HG03460 (cell line): ENCODE results near the gene ARHGAP33.
A peak's percentile ranks its signal among the peaks of the same experiment; 100 is the strongest.

Experiments used
- ATAC-seq: cut with Tn5 transposase; IDR thresholded peaks from one replicate; pipeline ENCODE4 v1.9.1; 2021; ENCODE audit not compliant: unreplicated experiment

The ARHGAP33 gene, protein sequence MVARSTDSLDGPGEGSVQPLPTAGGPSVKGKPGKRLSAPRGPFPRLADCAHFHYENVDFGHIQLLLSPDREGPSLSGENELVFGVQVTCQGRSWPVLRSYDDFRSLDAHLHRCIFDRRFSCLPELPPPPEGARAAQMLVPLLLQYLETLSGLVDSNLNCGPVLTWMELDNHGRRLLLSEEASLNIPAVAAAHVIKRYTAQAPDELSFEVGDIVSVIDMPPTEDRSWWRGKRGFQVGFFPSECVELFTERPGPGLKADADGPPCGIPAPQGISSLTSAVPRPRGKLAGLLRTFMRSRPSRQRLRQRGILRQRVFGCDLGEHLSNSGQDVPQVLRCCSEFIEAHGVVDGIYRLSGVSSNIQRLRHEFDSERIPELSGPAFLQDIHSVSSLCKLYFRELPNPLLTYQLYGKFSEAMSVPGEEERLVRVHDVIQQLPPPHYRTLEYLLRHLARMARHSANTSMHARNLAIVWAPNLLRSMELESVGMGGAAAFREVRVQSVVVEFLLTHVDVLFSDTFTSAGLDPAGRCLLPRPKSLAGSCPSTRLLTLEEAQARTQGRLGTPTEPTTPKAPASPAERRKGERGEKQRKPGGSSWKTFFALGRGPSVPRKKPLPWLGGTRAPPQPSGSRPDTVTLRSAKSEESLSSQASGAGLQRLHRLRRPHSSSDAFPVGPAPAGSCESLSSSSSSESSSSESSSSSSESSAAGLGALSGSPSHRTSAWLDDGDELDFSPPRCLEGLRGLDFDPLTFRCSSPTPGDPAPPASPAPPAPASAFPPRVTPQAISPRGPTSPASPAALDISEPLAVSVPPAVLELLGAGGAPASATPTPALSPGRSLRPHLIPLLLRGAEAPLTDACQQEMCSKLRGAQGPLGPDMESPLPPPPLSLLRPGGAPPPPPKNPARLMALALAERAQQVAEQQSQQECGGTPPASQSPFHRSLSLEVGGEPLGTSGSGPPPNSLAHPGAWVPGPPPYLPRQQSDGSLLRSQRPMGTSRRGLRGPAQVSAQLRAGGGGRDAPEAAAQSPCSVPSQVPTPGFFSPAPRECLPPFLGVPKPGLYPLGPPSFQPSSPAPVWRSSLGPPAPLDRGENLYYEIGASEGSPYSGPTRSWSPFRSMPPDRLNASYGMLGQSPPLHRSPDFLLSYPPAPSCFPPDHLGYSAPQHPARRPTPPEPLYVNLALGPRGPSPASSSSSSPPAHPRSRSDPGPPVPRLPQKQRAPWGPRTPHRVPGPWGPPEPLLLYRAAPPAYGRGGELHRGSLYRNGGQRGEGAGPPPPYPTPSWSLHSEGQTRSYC

DNA sequence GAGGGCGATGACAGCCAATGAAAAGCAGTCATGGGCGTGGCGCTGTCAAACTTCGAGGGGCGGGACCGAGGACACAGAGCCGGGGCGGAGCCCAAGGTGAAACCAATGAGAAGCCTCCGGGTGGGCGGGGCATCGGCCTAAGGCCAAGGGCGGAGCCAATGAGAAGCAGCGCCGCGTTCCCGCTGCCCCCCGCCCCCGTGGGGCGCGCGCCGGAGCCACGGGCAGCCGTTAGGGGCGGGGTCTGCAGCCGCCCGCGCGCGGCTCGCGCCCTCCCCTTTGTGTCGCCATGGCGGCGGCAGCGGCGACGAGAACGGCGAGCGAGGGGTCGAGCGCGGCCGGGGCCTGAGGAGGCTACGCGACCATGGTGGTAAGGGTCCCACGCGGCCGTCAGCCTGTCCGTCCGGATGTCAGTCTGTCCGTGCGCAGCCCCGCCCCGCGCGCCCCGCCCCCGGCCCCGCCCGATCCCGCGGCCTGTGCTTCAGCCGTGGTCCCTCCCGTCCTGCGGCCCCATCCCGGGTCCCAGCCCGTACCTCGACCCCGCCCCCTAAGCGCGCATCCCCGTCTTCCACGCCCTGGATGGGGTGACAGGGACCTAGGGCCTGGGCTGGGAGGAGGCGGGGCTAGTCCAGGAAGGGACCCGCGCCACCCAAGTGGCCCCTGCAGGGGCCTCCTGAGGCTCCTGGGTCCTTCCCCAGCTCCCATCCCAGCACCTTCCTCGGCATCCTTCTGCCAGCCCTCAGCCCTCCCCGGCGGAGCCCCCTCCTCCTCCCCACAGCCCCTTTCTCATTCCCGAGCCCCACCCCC is at the start of gene ARHGAP33:
Gene ARHGAP33, plus strand, starts transcription at position 267 of the 804 bp plus-strand sequence. Its CDS starts 95 bp downstream, at position 362.
- ATAC-seq = peak; percentile 92

GRCh38 chr19:35727053-35727955 is 48.1 kb upstream of the ARHGAP33 start:
- no peak for ATAC-seq

DNA sequence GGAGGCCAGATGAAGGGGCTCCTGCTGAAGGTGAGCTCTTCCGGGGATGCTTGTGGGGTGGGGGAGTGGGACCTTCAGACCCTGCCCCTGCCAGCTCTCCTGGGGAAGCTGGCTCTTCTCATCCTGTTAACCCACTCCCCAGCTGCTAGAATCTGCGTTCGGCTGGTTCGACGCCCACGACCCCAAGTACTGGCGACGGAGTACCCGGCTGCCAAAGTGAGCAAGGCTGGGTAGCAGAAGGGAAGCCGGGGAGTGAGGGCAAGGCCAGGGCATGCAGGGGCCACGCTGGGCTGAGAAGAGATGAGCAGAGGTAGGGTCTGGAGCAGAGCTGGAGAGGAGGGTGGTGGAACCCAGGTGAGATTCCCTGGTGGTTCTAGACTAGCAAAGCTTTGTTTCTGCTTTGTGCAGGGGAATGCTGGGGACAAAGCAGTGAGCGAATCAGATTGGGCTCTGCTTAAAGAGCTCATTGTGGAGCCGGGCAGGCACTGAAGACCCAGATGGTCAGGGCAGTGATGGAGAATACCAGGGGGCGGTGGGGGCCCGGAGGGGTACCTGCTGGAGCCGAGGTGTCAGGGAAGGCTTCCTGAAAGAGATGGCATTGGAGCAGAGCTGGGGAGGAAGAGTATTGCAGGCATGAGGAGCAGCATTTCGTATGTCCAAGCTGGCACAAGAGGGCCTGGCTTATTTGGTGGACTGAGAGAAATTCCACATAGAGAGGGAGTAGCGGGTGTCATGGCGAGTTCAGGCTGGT is 47.2 kb upstream of the ARHGAP33 start:
- ATAC-seq = no peak

DNA sequence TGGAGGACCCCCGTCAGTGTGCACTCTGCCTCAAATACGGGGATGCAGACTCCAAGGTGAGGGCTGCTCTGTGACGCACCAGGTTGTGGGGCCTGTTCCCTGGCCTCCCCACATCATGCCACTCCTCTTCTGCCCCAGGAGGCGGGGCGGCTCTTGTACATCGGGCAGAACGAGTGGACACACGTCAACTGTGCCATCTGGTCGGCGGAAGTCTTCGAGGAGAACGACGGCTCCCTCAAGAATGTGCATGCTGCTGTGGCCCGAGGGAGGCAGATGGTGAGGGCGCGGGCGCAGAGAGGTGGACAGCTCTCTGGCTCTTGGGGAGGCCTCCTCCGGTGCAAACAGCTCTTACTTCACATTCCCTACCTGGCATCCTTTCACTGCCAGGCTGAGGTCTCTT is 46.3 kb upstream of the ARHGAP33 start:
- no peak for ATAC-seq

GRCh38 chr19:35729763-35730162 is 45.6 kb upstream of the ARHGAP33 start:
- ATAC-seq = no peak

GRCh38 chr19:35730326-35730725 is 45.0 kb upstream of the ARHGAP33 start:
- no peak for ATAC-seq

GRCh38 chr19:35731353-35731752 is 44.0 kb upstream of the ARHGAP33 start:
- ATAC-seq = no peak

DNA sequence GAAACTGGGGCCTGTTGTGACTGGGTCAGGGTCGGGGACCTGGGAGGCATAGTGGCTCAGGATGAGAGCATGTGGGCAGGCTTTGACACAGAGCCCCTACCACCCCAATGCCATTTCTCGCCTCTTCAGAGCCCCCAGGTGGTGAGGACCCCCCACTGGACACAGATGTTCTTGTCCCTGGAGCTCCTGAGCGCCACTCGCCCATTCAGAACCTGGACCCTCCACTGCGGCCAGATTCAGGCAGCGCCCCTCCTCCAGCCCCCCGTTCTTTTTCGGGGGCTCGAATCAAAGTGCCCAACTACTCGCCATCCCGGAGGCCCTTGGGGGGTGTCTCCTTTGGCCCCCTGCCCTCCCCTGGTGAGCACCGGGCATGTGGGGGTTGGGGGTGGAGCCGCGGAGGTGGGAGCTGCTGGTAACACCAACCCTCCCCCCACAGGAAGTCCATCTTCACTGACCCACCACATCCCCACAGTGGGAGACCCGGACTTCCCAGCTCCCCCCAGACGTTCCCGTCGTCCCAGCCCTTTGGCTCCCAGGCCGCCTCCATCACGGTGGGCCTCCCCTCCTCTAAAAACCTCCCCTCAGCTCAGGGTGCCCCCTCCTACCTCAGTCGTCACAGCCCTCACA is 43.5 kb upstream of the ARHGAP33 start:
- no peak for ATAC-seq

DNA sequence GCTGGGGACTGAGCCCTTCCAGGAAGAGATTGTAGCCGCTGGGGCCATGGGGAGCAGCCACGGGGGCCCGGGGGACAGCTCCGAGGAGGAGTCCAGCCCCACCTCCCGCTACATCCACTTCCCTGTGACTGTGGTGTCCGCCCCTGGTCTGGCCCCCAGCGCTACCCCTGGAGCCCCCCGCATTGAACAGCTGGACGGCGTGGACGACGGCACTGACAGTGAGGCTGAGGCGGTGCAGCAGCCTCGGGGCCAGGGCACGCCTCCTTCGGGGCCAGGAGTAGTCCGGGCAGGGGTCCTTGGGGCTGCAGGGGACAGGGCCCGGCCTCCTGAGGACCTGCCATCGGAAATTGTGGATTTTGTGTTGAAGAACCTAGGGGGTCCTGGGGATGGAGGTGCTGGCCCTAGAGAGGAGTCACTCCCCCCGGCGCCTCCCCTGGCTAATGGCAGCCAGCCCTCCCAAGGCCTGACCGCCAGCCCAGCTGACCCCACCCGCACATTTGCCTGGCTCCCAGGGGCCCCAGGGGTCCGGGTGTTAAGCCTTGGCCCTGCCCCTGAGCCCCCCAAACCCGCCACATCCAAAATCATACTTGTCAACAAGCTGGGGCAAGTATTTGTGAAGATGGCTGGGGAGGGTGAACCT is 42.7 kb upstream of the ARHGAP33 start:
- ATAC-seq = no peak

DNA sequence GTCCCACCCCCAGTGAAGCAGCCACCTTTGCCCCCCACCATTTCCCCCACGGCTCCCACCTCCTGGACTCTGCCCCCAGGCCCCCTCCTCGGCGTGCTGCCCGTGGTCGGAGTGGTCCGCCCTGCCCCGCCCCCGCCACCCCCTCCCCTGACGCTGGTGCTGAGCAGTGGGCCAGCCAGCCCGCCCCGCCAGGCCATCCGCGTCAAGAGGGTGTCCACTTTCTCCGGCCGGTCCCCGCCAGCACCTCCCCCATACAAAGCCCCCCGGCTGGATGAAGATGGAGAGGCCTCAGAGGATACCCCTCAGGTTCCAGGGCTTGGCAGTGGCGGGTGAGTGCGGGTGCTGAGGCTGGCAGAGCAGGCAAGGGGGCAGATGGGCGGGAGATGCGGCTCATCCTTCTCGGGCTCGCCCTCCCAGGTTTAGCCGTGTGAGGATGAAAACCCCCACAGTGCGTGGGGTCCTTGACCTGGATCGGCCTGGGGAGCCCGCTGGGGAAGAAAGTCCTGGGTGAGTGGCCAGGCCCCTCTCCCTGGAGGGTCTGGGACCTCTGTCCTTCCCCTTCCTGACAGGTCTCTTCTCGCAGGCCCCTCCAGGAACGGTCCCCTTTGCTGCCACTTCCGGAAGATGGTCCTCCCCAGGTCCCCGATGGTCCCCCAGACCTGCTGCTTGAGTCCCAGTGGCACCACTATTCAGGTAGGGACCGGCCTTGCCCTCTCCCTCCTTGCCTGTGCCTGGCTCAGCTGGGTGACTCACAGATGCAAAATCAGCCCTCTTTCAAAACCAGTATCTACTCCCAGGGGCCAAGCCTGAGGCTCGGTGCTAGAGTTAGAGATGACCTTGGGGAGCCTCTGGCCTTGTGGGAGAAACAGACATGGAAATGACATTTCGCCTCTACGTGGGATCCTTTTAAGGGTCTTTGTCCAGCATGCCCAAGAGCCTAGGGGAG is 41.9 kb upstream of the ARHGAP33 start:
- ATAC-seq = no peak

- no peak for ATAC-seq
These were observed 41.1 kb upstream of the ARHGAP33 start for GRCh38 chr19:35734273-35734672.

- ATAC-seq = no peak
These were observed 40.5 kb upstream of the ARHGAP33 start for GRCh38 chr19:35734889-35735288.

DNA sequence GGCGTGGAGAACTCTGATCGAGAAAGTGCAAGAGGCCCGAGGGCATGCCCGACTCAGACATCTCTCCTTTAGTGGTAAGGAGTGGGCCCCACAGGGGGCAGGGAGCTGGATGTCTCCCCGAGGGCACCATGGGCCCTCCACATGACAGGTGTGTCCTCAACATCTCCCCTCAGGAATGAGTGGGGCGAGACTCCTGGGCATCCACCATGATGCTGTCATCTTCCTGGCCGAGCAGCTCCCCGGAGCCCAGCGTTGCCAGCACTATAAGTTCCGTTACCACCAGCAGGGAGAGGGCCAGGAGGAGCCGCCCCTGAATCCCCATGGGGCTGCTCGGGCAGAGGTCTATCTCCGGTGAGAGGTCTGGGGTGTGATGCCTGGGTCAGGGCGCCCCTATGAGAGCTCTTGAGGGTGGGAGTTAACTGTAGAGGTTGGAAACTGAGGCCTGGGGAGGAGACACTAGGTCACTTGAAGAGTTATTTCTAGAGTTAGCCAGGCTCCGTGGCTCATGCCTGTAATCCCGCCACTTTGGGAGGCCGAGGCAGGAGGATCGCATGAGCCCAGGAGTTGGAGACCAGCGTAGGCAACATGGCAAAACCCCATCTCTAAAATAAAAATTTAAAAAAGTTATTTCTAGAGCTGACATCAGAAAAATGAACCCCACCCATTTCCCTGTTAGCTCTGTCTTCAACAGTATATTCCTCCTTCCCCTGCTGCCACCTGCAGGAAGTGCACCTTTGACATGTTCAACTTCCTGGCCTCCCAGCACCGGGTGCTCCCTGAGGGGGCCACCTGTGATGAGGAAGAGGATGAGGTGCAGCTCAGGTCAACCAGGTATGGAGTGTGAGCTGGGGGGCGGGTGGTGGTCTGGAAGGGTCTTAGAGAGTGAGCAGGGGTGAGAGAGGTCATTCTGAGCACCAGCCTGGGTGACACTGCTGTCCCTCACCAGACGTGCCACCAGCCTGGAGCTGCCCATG is 38.2 kb upstream of the ARHGAP33 start:
- ATAC-seq = no peak

GRCh38 chr19:35738021-35738886 is 37.1 kb upstream of the ARHGAP33 start:
- ATAC-seq = no peak

DNA sequence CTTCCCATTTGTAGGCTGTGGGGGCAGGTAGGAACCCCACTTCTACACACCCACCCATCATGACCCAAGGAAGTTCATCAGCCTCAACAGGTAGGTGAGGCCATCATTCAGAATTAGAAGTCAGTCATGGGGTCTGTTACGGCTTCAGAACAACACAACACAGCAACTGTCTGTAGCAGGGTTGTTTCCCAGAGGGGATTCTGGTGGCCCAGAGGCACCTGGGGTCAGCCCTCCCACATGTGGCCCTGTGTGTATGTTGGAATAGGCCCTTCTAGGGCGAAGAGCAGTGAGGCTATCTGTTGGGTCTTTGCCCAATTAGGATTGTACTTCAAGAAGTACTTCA is 36.5 kb upstream of the ARHGAP33 start:
- ATAC-seq = no peak
